K562 (cell line): ENCODE results near the gene CLCNKB. TPM values are rescaled to one million over a fixed set of nuclear protein-coding genes. Genes with fewer than 3 reads are reported as not detected.
A peak's percentile ranks its signal among the peaks of the same experiment; 100 is the strongest.

Source experiments
- ARID1B ChIP-seq: fragments of 450-650 bp; IDR thresholded peaks from 2 replicates; pipeline ENCODE4 v1.6.1; 2016; ENCODE audit warnings: antibody characterized with exemption, mild to moderate bottlenecking, inconsistent platforms
- ATF1 ChIP-seq, 2 experiments: fragments of 450-650 bp in 1 of 2; IDR thresholded peaks; 2 replicates each; pipeline ENCODE4 v1.6.1; 2016; ENCODE audit warnings: missing compliant biosample characterization in 1 of 2, missing genetic modification characterization in 1 of 2
- CBFB ChIP-seq: sonication (generic); formaldehyde crosslinking; IDR thresholded peaks from 2 replicates; pipeline ENCODE4 v1.4.0; 2020; ENCODE audit warnings: mild to moderate bottlenecking, missing genetic modification reagents
- CEBPB ChIP-seq: fragments of 450-650 bp; IDR thresholded peaks from 2 replicates; pipeline ENCODE4 v1.6.1; 2016; ENCODE audit warnings: missing genetic modification characterization, missing compliant biosample characterization
- ESRRA ChIP-seq: fragments of 450-650 bp; IDR thresholded peaks from 2 replicates; pipeline ENCODE4 v1.6.1; 2014; ENCODE audit warnings: low read depth, mild to moderate bottlenecking, moderate library complexity, borderline replicate concordance
- GATAD2A ChIP-seq: fragments of 450-650 bp; IDR thresholded peaks from 2 replicates; pipeline ENCODE4 v1.6.1; 2017
- HIVEP1 ChIP-seq: fragments of 250-450 bp; sonication (Bioruptor Pico); IDR thresholded peaks from 2 replicates; pipeline ENCODE4 v1.4.0; 2020; ENCODE audit warnings: mild to moderate bottlenecking
- JUNB ChIP-seq: fragments of 450-650 bp; formaldehyde crosslinking; conservative IDR thresholded peaks from 2 replicates; pipeline ENCODE4 v1.4.0; 2020; ENCODE audit warnings: mild to moderate bottlenecking
- MAZ ChIP-seq, 2 experiments: fragments of 450-650 bp in 1 of 2; sonication (generic) in 1 of 2; formaldehyde crosslinking; IDR thresholded peaks in 1 of 2; conservative IDR thresholded peaks in 1 of 2; 2 replicates each; pipeline versions ENCODE4 v1.4.0 to v1.5.0; 2020; ENCODE audit warnings: mild to moderate bottlenecking in 1 of 2, missing genetic modification reagents in 1 of 2
- NBN ChIP-seq: fragments of 450-650 bp; IDR thresholded peaks from 2 replicates; pipeline ENCODE4 v1.6.1; 2016; ENCODE audit warnings: low read depth, mild to moderate bottlenecking
- NFIC ChIP-seq: fragments of 450-650 bp; IDR thresholded peaks from 2 replicates; pipeline ENCODE4 v1.6.1; 2017; ENCODE audit warnings: mild to moderate bottlenecking, inconsistent platforms
- PCBP1 ChIP-seq: fragments of 200-400 bp; formaldehyde crosslinking; IDR thresholded peaks from 2 replicates; pipeline ENCODE4 v1.6.1; 2018; ENCODE audit warnings: mild to moderate bottlenecking, low read depth, low read length; ENCODE audit not compliant: poor library complexity, severe bottlenecking
- POLR3G ChIP-seq: IDR thresholded peaks from 2 replicates; pipeline ENCODE4 v1.6.1; 2011; ENCODE audit not compliant: insufficient read length, insufficient replicate concordance; ENCODE audit errors: extremely low read depth
- PRMT5 ChIP-seq: sonication (generic); formaldehyde crosslinking; IDR thresholded peaks from 2 replicates; pipeline ENCODE4 v1.5.0; 2020; ENCODE audit warnings: missing genetic modification reagents
- RAD51 ChIP-seq: fragments of 450-650 bp; IDR thresholded peaks from 2 replicates; pipeline ENCODE4 v1.7.1; 2016; ENCODE audit warnings: low read depth, mild to moderate bottlenecking, borderline replicate concordance
- RFX5 ChIP-seq: IDR thresholded peaks from 2 replicates; pipeline ENCODE4 v1.6.1; 2011; ENCODE audit warnings: low read depth, mild to moderate bottlenecking, improper control_type of control experiment, low read length
- RUNX1 ChIP-seq: sonication (generic); IDR thresholded peaks from 2 replicates; pipeline ENCODE4 v1.6.1; 2016; ENCODE audit warnings: antibody characterized with exemption, low read depth
- SAFB2 ChIP-seq: fragments of 200-400 bp; formaldehyde crosslinking; IDR thresholded peaks from 2 replicates; pipeline ENCODE4 v1.6.1; 2018; ENCODE audit warnings: borderline replicate concordance, low read length, low read depth, moderate library complexity; ENCODE audit not compliant: severe bottlenecking
- ZNF134 ChIP-seq: fragments of 250-450 bp; sonication (Bioruptor Pico); conservative IDR thresholded peaks from 2 replicates; pipeline ENCODE4 v1.4.0; 2020
- ZNF174 ChIP-seq: fragments of 250-450 bp; sonication (Bioruptor Pico); IDR thresholded peaks from 2 replicates; pipeline ENCODE4 v1.4.0; 2020; ENCODE audit warnings: mild to moderate bottlenecking
- ZNF184 ChIP-seq: sonication (generic); formaldehyde crosslinking; IDR thresholded peaks from 2 replicates; pipeline ENCODE4 v1.5.0; 2020; ENCODE audit warnings: missing genetic modification reagents
- polyA plus RNA-seq, 8 experiments: library from polyadenylated mRNA; depleted of rRNA in 4 of 8; stranded (reverse) in 5 of 8; unstranded in 3 of 8; fragments of >200 nt; fragmentation: Nextera tagmentation in 2 of 8; fragmentation: Illumina TruSeq in 1 of 8; extraction: Ambion mirVana in 2 of 8; extraction: Trizol in 1 of 8; gene quantifications; 2 replicates each; pipeline versions ENCODE4 v1.2.1 to v1.2.3, GENCODE V29; 2011 to 2014; ENCODE audit warnings: inconsistent platforms in 1 of 8, missing spikeins in 1 of 8
- total RNA-seq, 7 experiments: library from RNA; depleted of rRNA in 6 of 7; stranded (reverse); fragments of >200 nt in 6 of 7; fragmentation: Illumina TruSeq in 2 of 7; extraction: Trizol in 2 of 7; gene quantifications; 2 replicates each; pipeline versions ENCODE4 v1.2.1 to v1.2.3, GENCODE V29; 2011 to 2021; ENCODE audit warnings: low replicate concordance in 1 of 7
- TF ChIP-seq, protein P1 (sequence below): fragments of 450-650 bp; IDR thresholded peaks from 2 replicates; pipeline ENCODE4 v1.6.1; 2016; ENCODE audit warnings: mild to moderate bottlenecking
- TF ChIP-seq, protein P2 (sequence below): IDR thresholded peaks from 3 replicates; pipeline ENCODE4 v1.6.1; 2011; ENCODE audit warnings: borderline replicate concordance, mild to moderate bottlenecking, moderate library complexity; ENCODE audit not compliant: insufficient read length; ENCODE audit errors: extremely low read depth

The CLCNKB gene
- total and polyA plus RNA-seq, 9 of the 15 experiments (the other 6 are each of a cell fraction or from before 2014, with no cell fraction given): 0.08 to 1.7 (median 0.64) TPM

DNA sequence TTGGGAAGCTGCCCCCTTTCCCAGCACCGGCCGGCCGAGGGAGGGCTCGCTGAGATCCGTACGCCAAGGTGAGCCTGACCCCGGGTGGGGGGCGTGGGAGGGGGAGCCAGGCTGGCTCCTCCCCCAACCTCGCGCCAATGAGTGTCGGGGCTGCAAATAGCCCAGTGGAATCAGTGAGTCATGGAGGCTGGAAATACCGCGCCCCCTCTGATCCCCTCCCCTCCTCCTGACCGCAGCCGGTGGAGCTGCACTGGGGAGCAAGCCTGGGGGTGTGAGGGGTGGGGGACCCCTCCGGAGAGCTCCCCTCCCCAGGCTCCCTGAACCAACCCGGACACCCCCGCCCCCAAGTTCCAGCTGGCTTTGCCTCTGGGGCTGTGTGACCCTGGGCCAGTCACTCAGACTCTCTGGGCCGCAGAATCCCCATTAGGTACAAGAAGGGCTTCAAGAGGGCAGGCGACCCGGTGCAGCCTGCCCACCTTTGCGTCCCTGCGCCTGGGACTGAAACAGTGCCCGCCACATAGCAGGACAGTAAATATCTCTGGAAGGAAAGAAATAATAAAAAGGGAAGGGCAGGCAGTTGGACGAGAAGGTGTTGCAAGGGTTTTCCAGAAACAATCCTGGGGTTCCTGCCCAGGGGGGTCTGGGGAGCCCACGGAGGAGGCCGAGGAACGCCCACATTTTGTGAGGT, 30.2 kb upstream of the CLCNKB start (continued):
- TF ChIP-seq ARID1B: peak; percentile 81
- TF ChIP-seq ZNF174 (CRISPR knock-in tag): no peak
- TF ChIP-seq ZNF184: no peak
- TF ChIP-seq JUNB (CRISPR knock-in tag): peak; percentile 87
- TF ChIP-seq CEBPB (tag): no peak
- no peak for TF ChIP-seq CBFB (CRISPR knock-in tag)
- TF ChIP-seq NFIC: 0 out of 2 replicates have a peak, but pooled peaks have one; percentile 2
- peak; percentile 62; the same call in 1 of the 2 replicates for TF ChIP-seq GATAD2A
- TF ChIP-seq, protein P1, sequence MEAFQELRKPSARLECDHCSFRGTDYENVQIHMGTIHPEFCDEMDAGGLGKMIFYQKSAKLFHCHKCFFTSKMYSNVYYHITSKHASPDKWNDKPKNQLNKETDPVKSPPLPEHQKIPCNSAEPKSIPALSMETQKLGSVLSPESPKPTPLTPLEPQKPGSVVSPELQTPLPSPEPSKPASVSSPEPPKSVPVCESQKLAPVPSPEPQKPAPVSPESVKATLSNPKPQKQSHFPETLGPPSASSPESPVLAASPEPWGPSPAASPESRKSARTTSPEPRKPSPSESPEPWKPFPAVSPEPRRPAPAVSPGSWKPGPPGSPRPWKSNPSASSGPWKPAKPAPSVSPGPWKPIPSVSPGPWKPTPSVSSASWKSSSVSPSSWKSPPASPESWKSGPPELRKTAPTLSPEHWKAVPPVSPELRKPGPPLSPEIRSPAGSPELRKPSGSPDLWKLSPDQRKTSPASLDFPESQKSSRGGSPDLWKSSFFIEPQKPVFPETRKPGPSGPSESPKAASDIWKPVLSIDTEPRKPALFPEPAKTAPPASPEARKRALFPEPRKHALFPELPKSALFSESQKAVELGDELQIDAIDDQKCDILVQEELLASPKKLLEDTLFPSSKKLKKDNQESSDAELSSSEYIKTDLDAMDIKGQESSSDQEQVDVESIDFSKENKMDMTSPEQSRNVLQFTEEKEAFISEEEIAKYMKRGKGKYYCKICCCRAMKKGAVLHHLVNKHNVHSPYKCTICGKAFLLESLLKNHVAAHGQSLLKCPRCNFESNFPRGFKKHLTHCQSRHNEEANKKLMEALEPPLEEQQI: no peak
- 0 out of 2 replicates have a peak, but pooled peaks have one; percentile 1 for TF ChIP-seq RUNX1
- TF ChIP-seq ZNF134 (CRISPR knock-in tag): no peak
- TF ChIP-seq, protein P2, sequence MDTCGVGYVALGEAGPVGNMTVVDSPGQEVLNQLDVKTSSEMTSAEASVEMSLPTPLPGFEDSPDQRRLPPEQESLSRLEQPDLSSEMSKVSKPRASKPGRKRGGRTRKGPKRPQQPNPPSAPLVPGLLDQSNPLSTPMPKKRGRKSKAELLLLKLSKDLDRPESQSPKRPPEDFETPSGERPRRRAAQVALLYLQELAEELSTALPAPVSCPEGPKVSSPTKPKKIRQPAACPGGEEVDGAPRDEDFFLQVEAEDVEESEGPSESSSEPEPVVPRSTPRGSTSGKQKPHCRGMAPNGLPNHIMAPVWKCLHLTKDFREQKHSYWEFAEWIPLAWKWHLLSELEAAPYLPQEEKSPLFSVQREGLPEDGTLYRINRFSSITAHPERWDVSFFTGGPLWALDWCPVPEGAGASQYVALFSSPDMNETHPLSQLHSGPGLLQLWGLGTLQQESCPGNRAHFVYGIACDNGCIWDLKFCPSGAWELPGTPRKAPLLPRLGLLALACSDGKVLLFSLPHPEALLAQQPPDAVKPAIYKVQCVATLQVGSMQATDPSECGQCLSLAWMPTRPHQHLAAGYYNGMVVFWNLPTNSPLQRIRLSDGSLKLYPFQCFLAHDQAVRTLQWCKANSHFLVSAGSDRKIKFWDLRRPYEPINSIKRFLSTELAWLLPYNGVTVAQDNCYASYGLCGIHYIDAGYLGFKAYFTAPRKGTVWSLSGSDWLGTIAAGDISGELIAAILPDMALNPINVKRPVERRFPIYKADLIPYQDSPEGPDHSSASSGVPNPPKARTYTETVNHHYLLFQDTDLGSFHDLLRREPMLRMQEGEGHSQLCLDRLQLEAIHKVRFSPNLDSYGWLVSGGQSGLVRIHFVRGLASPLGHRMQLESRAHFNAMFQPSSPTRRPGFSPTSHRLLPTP: no peak
- TF ChIP-seq ESRRA: peak; percentile 95; the same call in 1 of the 2 replicates
- peak; percentile 67 for TF ChIP-seq PCBP1
- no peak for TF ChIP-seq HIVEP1
- TF ChIP-seq ATF1 (CRISPR knock-in tag; IDR thresholded peaks at IDR 0.05): no peak
- TF ChIP-seq ATF1 (tag; IDR thresholded peaks at IDR 0.05): no peak
- TF ChIP-seq RFX5: no peak
- TF ChIP-seq MAZ (CRISPR knock-in tag; conservative IDR thresholded peaks at IDR 0.05 in 1 of 2, IDR thresholded peaks at IDR 0.05 in 1 of 2): peak; percentile 81 to 91
- TF ChIP-seq SAFB2: no peak
- no peak for TF ChIP-seq POLR3G
- no peak for TF ChIP-seq RAD51
- no peak for TF ChIP-seq PRMT5 (CRISPR knock-in tag)
- no peak for TF ChIP-seq NBN
